SJCRH30 (cell line): ENCODE results near the gene GPBAR1. TPM values are rescaled to one million over a fixed set of nuclear protein-coding genes. Genes with fewer than 3 reads are reported as not detected.
A peak's percentile ranks its signal among the peaks of the same experiment; 100 is the strongest.
"Not testable (repeated sequence)": the region's sequence is repeated elsewhere in the genome, so short reads cannot be mapped to it uniquely, and the experiment has no call there.

ENCODE experiments used
- DNase-seq, 2 experiments: peaks; one replicate each; pipeline ENCODE4 v3.0.0-alpha.2; 2015 to 2020
- H3K27ac ChIP-seq: fragments of 250-450 bp; sonication (Bioruptor Pico); 2 replicates; pipeline ENCODE4 v1.5.1; 2020; ENCODE audit warnings: mild to moderate bottlenecking, moderate library complexity
- H3K27me3 ChIP-seq: fragments of 250-450 bp; sonication (Bioruptor Pico); 2 replicates; pipeline ENCODE4 v1.5.1; 2020; ENCODE audit warnings: mild to moderate bottlenecking, moderate library complexity
- H3K36me3 ChIP-seq: fragments of 250-450 bp; sonication (Bioruptor Pico); 2 replicates; pipeline ENCODE4 v1.5.1; 2020; ENCODE audit warnings: mild to moderate bottlenecking, moderate library complexity
- H3K4me1 ChIP-seq: fragments of 250-450 bp; sonication (Bioruptor Pico); 2 replicates; pipeline ENCODE4 v1.5.1; 2020; ENCODE audit warnings: mild to moderate bottlenecking, moderate library complexity
- H3K4me3 ChIP-seq: fragments of 250-450 bp; sonication (Bioruptor Pico); 2 replicates; pipeline ENCODE4 v1.5.1; 2020; ENCODE audit warnings: mild to moderate bottlenecking, moderate library complexity
- H3K9me3 ChIP-seq: fragments of 250-450 bp; sonication (Bioruptor Pico); replicated peaks from 2 replicates; pipeline ENCODE4 v1.5.1; 2020; ENCODE audit warnings: mild to moderate bottlenecking, moderate library complexity
- total RNA-seq: library from RNA; depleted of rRNA; stranded (reverse); fragments of >200 nt; shearing (Covaris generic); gene quantifications from 2 replicates; pipeline ENCODE4 v1.2.3, GENCODE V29; 2014

The GPBAR1 gene
- total RNA-seq, 1 experiment from 2014 or later = 0.24 TPM

DNA sequence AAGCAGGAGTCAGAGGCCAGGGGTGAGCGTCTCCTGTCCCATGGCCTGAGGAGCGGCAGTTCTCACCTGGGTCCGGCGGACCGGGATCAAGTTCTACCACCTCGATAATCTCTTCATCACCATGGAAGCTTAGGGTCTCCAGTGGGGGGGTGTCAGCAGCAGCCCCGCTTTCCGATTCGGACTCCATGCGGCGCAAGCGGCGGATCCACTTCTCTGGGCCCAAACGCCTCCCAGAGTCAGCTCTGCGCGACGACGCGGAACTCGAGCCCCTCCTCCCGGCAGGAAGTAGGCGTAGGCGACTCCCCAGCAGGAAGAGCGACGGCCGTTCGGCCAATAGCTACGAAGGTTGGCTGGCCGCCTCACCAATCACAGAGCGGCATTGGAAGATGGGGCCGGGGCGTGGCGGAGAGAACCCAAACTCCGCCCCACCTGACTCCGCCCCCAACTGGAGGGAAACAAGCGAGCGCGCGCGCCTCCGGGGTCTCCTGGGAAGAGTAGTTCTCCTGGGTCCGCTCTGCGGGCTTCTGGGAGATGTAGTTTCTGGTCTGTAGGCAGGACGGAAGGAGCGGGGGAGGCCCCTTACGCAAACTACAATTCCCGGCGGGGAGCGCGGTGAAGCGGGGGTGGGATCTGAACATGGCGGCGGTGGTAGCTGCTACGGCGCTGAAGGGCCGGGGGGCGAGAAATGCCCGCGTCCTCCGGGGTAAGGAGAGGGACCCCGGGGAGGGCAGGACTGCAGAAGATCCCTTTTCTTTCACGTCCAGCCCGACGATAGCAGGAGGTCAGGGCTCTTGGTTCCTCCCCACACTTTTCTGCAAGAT lies 9.3 kb downstream of the GPBAR1 start, which contains the start of the genes AAMP and PNKD:
Gene AAMP, minus strand, starts transcription at position 238 of the 821 bp plus-strand sequence. Its CDS starts 51 bp downstream, at position 187.
Gene PNKD, plus strand, starts transcription at position 620 of the 821 bp plus-strand sequence. Its CDS starts 17 bp downstream, at position 637.
- H3K27me3 ChIP-seq = no peaks in the 10 kb centered on the region
- no peaks in the 10 kb centered on the region for H3K9me3 ChIP-seq
- H3K27ac ChIP-seq = peak within 1 kb of the TSS; percentile 42
- peaks cover 13% of the 10 kb centered on the region for H3K36me3 ChIP-seq
- peak; percentile 99 for DNase-seq
- peaks cover 6% of the 10 kb centered on the region for H3K4me1 ChIP-seq
- peak within 1 kb of the TSS; percentile 70 for H3K4me3 ChIP-seq

DNA sequence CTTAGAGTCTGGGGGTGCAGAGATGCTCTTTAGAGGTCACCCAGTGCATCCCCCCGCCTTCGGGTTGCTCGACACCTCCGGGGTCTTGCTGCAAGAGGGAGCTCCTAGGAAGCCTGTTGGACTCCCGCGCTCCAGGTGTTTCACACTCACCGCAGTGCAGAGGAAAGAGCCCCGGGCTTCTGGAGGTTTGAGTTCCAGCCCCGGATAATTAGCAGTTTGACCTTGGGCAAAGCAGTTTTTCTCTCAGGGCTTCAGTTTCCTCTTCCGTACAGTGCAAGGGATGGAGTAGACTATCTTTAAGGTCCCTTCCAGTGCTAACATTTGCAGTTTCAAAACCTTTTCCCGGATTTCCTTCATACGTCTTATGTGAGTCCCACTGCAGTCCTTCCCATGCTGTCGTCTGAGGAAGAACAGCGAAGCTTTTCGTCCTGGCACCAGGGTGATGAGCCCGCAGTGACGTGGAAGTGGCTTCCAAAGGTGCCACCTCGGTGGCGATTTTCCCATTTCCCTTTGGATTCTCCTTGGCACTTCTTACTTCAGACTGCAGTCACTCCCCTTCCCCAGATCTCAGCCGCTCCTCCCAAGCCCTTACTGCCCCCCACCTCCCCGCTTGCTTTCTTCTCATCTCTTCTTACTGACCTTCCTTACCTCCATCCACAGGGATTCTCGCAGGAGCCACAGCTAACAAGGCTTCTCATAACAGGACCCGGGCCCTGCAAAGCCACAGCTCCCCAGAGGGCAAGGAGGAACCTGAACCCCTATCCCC lies 10.1 kb downstream of the GPBAR1 start:
- no peak for DNase-seq
- Histone ChIP-seq H3K36me3 (peaks cover 12% of the 10 kb centered on the region), H3K9me3 (no peaks in the 10 kb centered on the region), H3K4me3 (peak overlapping the region; percentile 70), H3K4me1 (peaks cover 6% of the 10 kb centered on the region), H3K27ac (peak overlapping the region; percentile 42), H3K27me3 (no peaks in the 10 kb centered on the region)

GRCh38 chr2:218271487-218271797 lies 10.6 kb downstream of the GPBAR1 start:
- Histone ChIP-seq H3K9me3 (no peaks in the 10 kb centered on the region), H3K27ac (no peak overlapping the region), H3K36me3 (peaks cover 12% of the 10 kb centered on the region; the same call in 1 of the 2 replicates), H3K4me1 (peaks cover 6% of the 10 kb centered on the region), H3K4me3 (peak overlapping the region; percentile 70), H3K27me3 (no peaks in the 10 kb centered on the region)
- DNase-seq = no peak

DNA sequence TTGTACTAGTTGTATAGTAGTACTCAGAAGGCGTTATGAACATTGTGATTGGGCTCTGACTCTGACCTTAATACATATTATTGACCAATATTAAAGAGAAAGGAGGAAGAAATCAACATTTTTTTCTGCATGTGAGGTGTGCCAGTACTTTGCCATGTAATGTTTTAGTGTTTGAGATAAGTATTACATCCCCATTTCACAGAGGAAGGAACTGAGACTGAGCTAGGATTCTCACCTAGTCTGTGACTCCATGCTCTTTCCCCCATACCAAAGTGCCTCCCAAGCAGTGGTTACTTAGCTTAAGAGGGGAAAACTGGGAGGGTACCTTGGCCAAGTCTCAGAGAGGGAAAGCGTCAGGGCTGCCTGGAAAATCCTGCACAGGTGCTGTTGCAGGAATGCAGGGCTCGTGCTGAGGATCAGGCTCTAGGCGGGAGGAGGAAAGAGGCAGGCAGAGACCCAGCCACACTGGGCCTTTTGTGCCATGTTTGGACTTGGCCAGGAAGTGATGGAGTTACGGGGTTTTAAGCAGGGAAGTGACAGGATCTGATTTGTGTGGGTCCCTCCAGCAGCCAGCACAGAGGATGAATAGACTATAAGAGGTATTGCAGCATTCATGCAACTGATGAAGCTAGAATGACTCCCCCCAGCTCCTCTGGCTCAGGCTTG lies 11.2 kb downstream of the GPBAR1 start:
- Histone ChIP-seq H3K27me3 (no peaks in the 10 kb centered on the region), H3K4me3 (no peak overlapping the region), H3K9me3 (no peaks in the 10 kb centered on the region), H3K4me1 (peaks cover 6% of the 10 kb centered on the region), H3K36me3 (peaks cover 9% of the 10 kb centered on the region; the same call in 1 of the 2 replicates), H3K27ac (no peak overlapping the region)
- DNase-seq = no peak

DNA sequence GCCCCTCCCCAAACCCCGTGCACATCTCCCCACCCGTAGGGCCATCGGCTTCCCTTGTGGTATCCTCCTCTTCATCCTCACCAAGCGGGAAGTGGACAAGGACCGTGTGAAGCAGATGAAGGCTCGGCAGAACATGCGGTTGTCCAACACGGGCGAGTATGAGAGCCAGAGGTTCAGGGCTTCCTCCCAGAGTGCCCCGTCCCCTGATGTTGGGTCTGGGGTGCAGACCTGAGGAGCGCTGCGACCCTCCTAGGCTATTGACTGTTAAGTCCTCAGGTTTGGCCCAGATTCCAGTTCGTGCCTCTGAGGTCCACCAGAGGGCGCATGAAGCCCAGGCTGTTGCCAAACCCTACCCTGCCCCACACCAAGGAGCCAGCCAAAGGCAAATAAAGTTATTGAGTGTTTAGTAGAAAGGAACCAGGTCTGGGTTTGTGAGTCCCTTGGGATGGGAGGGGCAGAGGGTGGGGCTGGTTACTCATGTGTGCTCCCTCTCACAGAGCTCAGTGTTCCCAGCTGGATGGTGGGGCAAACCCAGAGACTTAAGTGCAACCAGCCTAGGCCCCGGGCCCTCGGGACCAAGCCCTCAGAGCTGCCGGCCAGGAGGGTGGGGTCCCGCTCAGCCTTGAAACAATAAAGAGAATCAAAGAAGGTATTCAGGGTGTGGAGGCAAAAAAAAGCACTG lies 11.9 kb downstream of the GPBAR1 start:
- H3K4me3 ChIP-seq = no peak overlapping the region
- DNase-seq = peak; percentile 87 to 88
- no peak overlapping the region for H3K27ac ChIP-seq

GRCh38 chr2:218273214-218273907 lies 12.5 kb downstream of the GPBAR1 start:
- not testable (repeated sequence) for H3K4me1 ChIP-seq, DNase-seq, H3K36me3 ChIP-seq, H3K27ac ChIP-seq, H3K27me3 ChIP-seq, H3K9me3 ChIP-seq, H3K4me3 ChIP-seq

More for the DNA sequence above, 11.9 kb downstream of the GPBAR1 start:
- H3K27me3 ChIP-seq = no peaks in the 10 kb centered on the region
- peaks cover 6% of the 10 kb centered on the region for H3K4me1 ChIP-seq
- no peaks in the 10 kb centered on the region for H3K9me3 ChIP-seq
- peaks cover 9% of the 10 kb centered on the region; the same call in 1 of the 2 replicates for H3K36me3 ChIP-seq

- H3K36me3 ChIP-seq = peaks cover 9% of the 10 kb centered on the region; the same call in 1 of the 2 replicates
- H3K4me1 ChIP-seq = peaks cover 6% of the 10 kb centered on the region
- DNase-seq = no peak
These were observed 13.1 kb downstream of the GPBAR1 start for GRCh38 chr2:218273908-218274249.

GRCh38 chr2:218274586-218274985 lies 13.8 kb downstream of the GPBAR1 start:
- Histone ChIP-seq H3K4me1 (peaks cover 6% of the 10 kb centered on the region), H3K36me3 (peaks cover 9% of the 10 kb centered on the region; the same call in 1 of the 2 replicates), H3K4me3 (no peak overlapping the region)

More at GRCh38 chr2:218273908-218274249, 13.1 kb downstream of the GPBAR1 start:
- Histone ChIP-seq H3K27me3 (no peaks in the 10 kb centered on the region), H3K27ac (no peak overlapping the region), H3K4me3 (no peak overlapping the region), H3K9me3 (no peaks in the 10 kb centered on the region)

DNA sequence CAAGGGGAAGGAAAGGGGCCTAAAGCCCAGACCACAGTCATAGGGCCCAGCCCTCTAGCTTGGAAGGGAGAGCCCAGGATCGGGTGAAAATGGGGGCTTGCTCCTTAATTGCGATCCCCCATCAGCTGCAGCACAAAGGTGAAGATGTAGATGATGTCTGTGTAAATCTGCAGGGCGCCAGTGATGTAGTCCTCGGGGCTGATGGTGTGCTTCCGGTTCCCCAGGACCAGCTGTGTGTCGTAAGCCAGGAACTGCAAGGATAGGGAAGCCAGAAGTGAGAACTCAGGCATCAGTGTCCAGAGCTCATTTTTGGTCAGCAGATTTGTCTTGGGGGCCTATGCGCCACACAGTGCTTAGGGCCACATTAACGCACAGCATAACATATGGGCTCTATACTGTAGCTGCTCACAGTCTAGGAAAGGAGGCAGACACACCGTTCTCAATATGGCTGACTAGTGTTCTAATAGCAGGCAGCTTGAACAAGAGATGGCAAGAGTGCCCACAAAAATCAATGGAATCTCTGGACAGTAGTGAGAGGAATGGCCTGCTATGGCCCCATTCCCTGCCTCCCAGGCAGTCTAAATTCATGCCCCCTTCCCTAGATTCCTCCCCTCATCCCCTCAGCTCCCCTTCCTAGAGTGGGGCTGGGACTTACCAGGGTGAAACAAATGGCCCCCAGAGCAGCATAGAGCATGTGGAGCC lies 14.7 kb downstream of the GPBAR1 start:
- no peaks in the 10 kb centered on the region for H3K27me3 ChIP-seq
- no peak overlapping the region for H3K27ac ChIP-seq
- DNase-seq = no peak
- H3K9me3 ChIP-seq = no peaks in the 10 kb centered on the region
- H3K4me3 ChIP-seq = no peak overlapping the region
- H3K36me3 ChIP-seq = peaks cover 9% of the 10 kb centered on the region; the same call in 1 of the 2 replicates
- peaks cover 6% of the 10 kb centered on the region for H3K4me1 ChIP-seq

More at GRCh38 chr2:218274586-218274985, 13.8 kb downstream of the GPBAR1 start:
- Histone ChIP-seq H3K9me3 (no peaks in the 10 kb centered on the region), H3K27ac (no peak overlapping the region), H3K27me3 (no peaks in the 10 kb centered on the region)
- DNase-seq = no peak

DNA sequence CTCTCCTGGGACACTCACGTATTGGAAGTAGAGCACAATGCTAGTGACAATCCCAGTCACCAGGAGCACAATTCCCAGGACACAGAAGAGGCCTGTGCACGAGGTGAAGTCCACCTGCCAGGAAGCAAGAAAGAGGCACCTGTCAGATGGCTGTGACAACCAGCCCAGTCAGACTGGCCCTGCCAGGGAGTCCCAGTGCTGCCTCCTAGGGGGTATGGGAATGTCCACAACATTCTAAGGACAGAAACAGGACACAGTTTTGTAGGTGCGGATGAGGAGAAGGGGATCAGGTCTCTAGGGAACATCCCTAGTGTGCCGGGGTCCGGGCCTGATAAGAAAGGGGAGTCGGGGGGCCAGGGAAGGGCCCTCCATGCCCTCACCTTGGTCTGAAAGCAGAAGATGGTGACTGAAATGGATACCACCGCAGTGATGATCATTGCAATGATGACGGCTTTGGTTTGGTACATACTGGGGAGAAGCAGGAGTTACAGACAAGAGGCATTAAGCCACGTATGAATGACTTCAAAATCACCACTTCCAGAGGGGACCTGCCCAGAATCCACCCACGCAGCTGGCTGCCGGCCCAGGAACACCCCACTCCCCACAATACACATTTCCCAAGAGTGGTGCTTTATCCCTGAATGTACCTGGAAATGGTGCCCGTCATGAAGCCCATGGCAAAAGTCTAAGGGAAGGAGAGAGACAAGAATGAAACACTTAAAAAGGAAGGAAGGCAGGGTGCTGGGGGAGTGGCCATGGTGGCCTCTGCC lies 16.4 kb downstream of the GPBAR1 start:
- H3K4me1 ChIP-seq = no peaks in the 10 kb centered on the region
- H3K27ac ChIP-seq = no peak overlapping the region
- DNase-seq = no peak
- H3K36me3 ChIP-seq = peaks cover 9% of the 10 kb centered on the region; the same call in 1 of the 2 replicates
- no peaks in the 10 kb centered on the region for H3K9me3 ChIP-seq
- no peaks in the 10 kb centered on the region for H3K27me3 ChIP-seq
- H3K4me3 ChIP-seq = no peak overlapping the region

GRCh38 chr2:218277921-218278320 lies 17.1 kb downstream of the GPBAR1 start:
- H3K27ac ChIP-seq = no peak overlapping the region
- no peaks in the 10 kb centered on the region; the same call in 1 of the 2 replicates for H3K4me1 ChIP-seq
- no peaks in the 10 kb centered on the region for H3K27me3 ChIP-seq
- H3K36me3 ChIP-seq = peaks cover 8% of the 10 kb centered on the region; the same call in 1 of the 2 replicates
- H3K4me3 ChIP-seq = no peak overlapping the region
- DNase-seq = no peak
- no peaks in the 10 kb centered on the region for H3K9me3 ChIP-seq

DNA sequence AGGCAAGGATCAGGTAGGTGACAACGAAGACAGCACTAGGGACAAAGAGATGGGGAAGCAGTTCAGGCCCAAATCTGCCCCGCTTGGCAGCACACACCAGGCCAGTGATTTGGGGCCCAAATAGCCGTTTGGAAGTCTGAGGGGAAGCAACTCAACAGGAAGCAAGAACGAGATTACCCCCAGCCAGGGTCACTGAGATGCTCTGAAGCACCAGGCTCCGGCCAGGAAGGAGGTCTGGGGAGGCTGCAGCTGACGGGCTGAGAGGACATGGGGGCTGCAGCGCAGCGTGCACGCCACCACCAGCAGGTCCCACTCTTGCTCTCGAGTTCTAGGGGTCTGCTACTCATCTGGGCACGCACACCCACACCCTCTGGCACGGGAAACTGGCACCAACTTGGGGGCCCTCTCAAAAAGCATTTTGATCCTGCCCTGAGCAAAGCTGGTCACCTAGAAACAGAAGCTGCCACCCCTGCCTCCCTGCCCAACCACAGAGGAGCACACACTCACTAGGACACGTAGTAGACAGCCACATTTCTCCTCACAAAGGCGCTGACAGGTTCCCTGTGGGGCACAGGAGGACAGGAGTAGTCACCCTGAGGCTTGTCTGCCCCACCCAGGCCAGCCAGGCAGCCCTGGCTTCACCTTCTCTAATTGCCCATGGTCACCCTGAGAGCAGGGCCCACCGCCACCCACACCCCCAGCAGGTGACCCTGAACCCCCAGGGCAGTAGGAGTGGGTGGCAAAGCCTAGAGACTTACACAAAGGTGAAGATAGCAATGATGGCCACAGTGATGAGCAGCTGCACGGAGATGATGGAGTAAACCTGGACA lies 17.9 kb downstream of the GPBAR1 start:
- H3K27me3 ChIP-seq = no peaks in the 10 kb centered on the region
- no peaks in the 10 kb centered on the region; the same call in 1 of the 2 replicates for H3K4me1 ChIP-seq
- peaks cover 8% of the 10 kb centered on the region; the same call in 1 of the 2 replicates for H3K36me3 ChIP-seq
- H3K4me3 ChIP-seq = no peak overlapping the region
- no peak for DNase-seq
- no peaks in the 10 kb centered on the region for H3K9me3 ChIP-seq
- H3K27ac ChIP-seq = no peak overlapping the region
